H1 (cell line): ENCODE measurements around the gene PCDHGB5. TPM values are rescaled to one million over a fixed set of nuclear protein-coding genes. Genes with fewer than 3 reads are reported as not detected.

Source experiments
- CTCF ChIA-PET: fragments of 300-600 bp; sonication (Branson Sonifier 250); formaldehyde crosslinking; loops from one replicate; lab custom pipeline; 2021; ENCODE audit not compliant: partially characterized antibody; lab: Charles Lee
- POLR2A ChIA-PET: fragments of 300-600 bp; sonication (Branson Sonifier 250); formaldehyde crosslinking; loops from one replicate; lab custom pipeline; 2021; ENCODE audit warnings: inconsistent platforms; ENCODE audit not compliant: partially characterized antibody; lab: Charles Lee
- DNase-seq, 2 experiments: peaks; one replicate each; pipeline versions ENCODE4 v3.0.0 to v3.0.0-alpha.2; 2010 to 2022; ENCODE audit warnings: low spot score in 2 of 2, low read depth in 1 of 2, mixed read lengths in 1 of 2
- FAIRE-seq: peaks from 2 replicates; lab custom pipeline; 2011; peaks lifted over from hg19 to GRCh38; lab: Jason Lieb, UNC
- H2AFZ ChIP-seq: 2 replicates; pipeline ENCODE4 v1.8.1; 2012; ENCODE audit warnings: low read length, inconsistent platforms
- H2AK5ac ChIP-seq: 2 replicates; pipeline ENCODE4 v1.6.1; 2013; ENCODE audit warnings: low read depth, low read length
- H2BK120ac ChIP-seq: replicated peaks from 2 replicates; pipeline ENCODE3; 2013; ENCODE audit warnings: low read depth, low read length, inconsistent platforms
- H2BK12ac ChIP-seq: 2 replicates; pipeline ENCODE4 v1.6.1; 2013; ENCODE audit warnings: low read depth, low read length
- H2BK15ac ChIP-seq: 2 replicates; pipeline ENCODE4 v1.6.1; 2013; ENCODE audit warnings: low read length
- H2BK20ac ChIP-seq: 2 replicates; pipeline ENCODE4 v1.6.1; 2013; ENCODE audit warnings: low read length
- H2BK5ac ChIP-seq: 2 replicates; pipeline ENCODE4 v1.6.1; 2013; ENCODE audit warnings: low read depth, low read length
- H3K14ac ChIP-seq: 2 replicates; pipeline ENCODE4 v1.6.1; 2013; ENCODE audit warnings: inconsistent platforms; ENCODE audit not compliant: insufficient read length
- H3K18ac ChIP-seq: 2 replicates; pipeline ENCODE4 v1.6.1; 2013; ENCODE audit warnings: low read length; ENCODE audit errors: extremely low read depth
- H3K23ac ChIP-seq: 2 replicates; pipeline ENCODE4 v1.6.1; 2013; ENCODE audit warnings: inconsistent platforms; ENCODE audit not compliant: insufficient read length
- H3K23me2 ChIP-seq: 2 replicates; pipeline ENCODE4 v1.6.1; 2013; ENCODE audit warnings: low read depth, low read length
- H3K27ac ChIP-seq: 2 replicates; pipeline ENCODE4 v1.6.1; 2011; ENCODE audit warnings: low read depth, low read length, inconsistent platforms
- H3K27me3 ChIP-seq, 4 experiments: replicated peaks in 1 of 4; 1 replicate in 1 of 4; 2 replicates in 3 of 4; pipeline versions ENCODE4 v1.6.1 to v1.8.1; 2011 to 2013; ENCODE audit warnings: low read length in 3 of 4, mild to moderate bottlenecking in 3 of 4, inconsistent platforms in 2 of 4, mixed read lengths in 2 of 4, moderate library complexity in 1 of 4; ENCODE audit not compliant: control insufficient read depth in 3 of 4, insufficient read depth in 3 of 4; ENCODE audit errors: extremely low read depth in 1 of 4
- H3K36me3 ChIP-seq, 4 experiments: 2 replicates each; pipeline versions ENCODE4 v1.6.1 to v1.8.1; 2011 to 2013; ENCODE audit warnings: mild to moderate bottlenecking in 4 of 4, low read length in 3 of 4, moderate library complexity in 2 of 4, control low read depth in 1 of 4, inconsistent platforms in 1 of 4; ENCODE audit not compliant: insufficient read depth in 4 of 4, control insufficient read depth in 2 of 4
- H3K4ac ChIP-seq: replicated peaks from 2 replicates; pipeline ENCODE3; 2013; ENCODE audit warnings: low read length, low read depth, mixed read lengths, inconsistent platforms; ENCODE audit not compliant: insufficient read length
- H3K4me1 ChIP-seq, 4 experiments: replicated peaks in 1 of 4; 1 replicate in 1 of 4; 2 replicates in 3 of 4; pipeline versions ENCODE4 v1.6.1 to v1.8.1; 2011 to 2013; ENCODE audit warnings: low read length in 3 of 4, inconsistent platforms in 2 of 4, mixed read lengths in 1 of 4; ENCODE audit not compliant: insufficient read depth in 4 of 4, control insufficient read depth in 3 of 4
- H3K4me2 ChIP-seq, 2 experiments: 2 replicates each; pipeline versions ENCODE4 v1.6.1 to v1.8.1; 2011 to 2013; ENCODE audit warnings: low read depth in 2 of 2, low read length in 2 of 2, control low read depth in 1 of 2, inconsistent platforms in 1 of 2, mild to moderate bottlenecking in 1 of 2; ENCODE audit not compliant: insufficient read depth in 1 of 2
- H3K4me3 ChIP-seq, 4 experiments: fragments of 200-600, 300-600 bp in 1 of 4; sonication (generic), shearing (Covaris generic), sonication (Bioruptor Twin) in 1 of 4; 2 replicates each; pipeline versions ENCODE4 v1.5.1 to v1.8.1; 2011 to 2016; ENCODE audit warnings: low read length in 4 of 4, low read depth in 3 of 4, control low read depth in 2 of 4, inconsistent platforms in 2 of 4, mild to moderate bottlenecking in 2 of 4, mixed read lengths in 1 of 4, moderate library complexity in 1 of 4; ENCODE audit not compliant: insufficient read depth in 2 of 4; ENCODE audit errors: extremely low read depth in 1 of 4
- H3K56ac ChIP-seq: replicated peaks from 2 replicates; pipeline ENCODE3; 2013; ENCODE audit warnings: low read depth, mild to moderate bottlenecking, mixed read lengths, low read length, inconsistent platforms; ENCODE audit not compliant: insufficient read length
- H3K79me1 ChIP-seq: 2 replicates; pipeline ENCODE4 v1.6.1; 2013; ENCODE audit warnings: low read depth, low read length, control low read depth
- H3K79me2 ChIP-seq, 2 experiments: 2 replicates each; pipeline versions ENCODE4 v1.6.1 to v1.8.1; 2012 to 2013; ENCODE audit warnings: low read length in 2 of 2, mild to moderate bottlenecking in 2 of 2, inconsistent platforms in 1 of 2; ENCODE audit not compliant: insufficient read depth in 2 of 2, control insufficient read depth in 1 of 2
- H3K9ac ChIP-seq, 4 experiments: replicated peaks in 1 of 4; 1 replicate in 1 of 4; 2 replicates in 3 of 4; pipeline versions ENCODE4 v1.6.1 to v1.8.1; 2011 to 2013; ENCODE audit warnings: low read depth in 3 of 4, low read length in 3 of 4, control low read depth in 2 of 4, mild to moderate bottlenecking in 2 of 4, moderate library complexity in 2 of 4, inconsistent platforms in 1 of 4; ENCODE audit errors: extremely low read depth in 1 of 4
- H3K9me3 ChIP-seq, 2 experiments: 2 replicates each; pipeline versions ENCODE4 v1.6.1 to v1.8.1; 2012 to 2013; ENCODE audit warnings: mild to moderate bottlenecking in 2 of 2, moderate library complexity in 2 of 2, control low read depth in 1 of 2, inconsistent platforms in 1 of 2, low read depth in 1 of 2, low read length in 1 of 2, mixed read lengths in 1 of 2; ENCODE audit not compliant: insufficient read depth in 2 of 2
- H4K20me1 ChIP-seq, 2 experiments: replicated peaks in 1 of 2; 2 replicates each; pipeline versions ENCODE3 to v1.8.1; 2011 to 2013; ENCODE audit warnings: inconsistent platforms in 2 of 2, low read length in 2 of 2, mild to moderate bottlenecking in 1 of 2; ENCODE audit not compliant: insufficient read depth in 2 of 2, control insufficient read depth in 1 of 2
- H4K5ac ChIP-seq: 2 replicates; pipeline ENCODE4 v1.6.1; 2013; ENCODE audit warnings: low read length, low read depth, mixed read lengths, inconsistent platforms; ENCODE audit not compliant: insufficient read length
- H4K8ac ChIP-seq: 2 replicates; pipeline ENCODE4 v1.8.0; 2013; ENCODE audit warnings: mild to moderate bottlenecking, moderate library complexity, low read length, inconsistent platforms; ENCODE audit not compliant: insufficient read depth; ENCODE audit errors: extremely low read depth
- H4K91ac ChIP-seq: replicated peaks from 2 replicates; pipeline ENCODE3; 2013; ENCODE audit warnings: low read length, mixed read lengths, inconsistent platforms; ENCODE audit not compliant: insufficient read length
- CBX8 ChIP-seq: fragments of 300-800, 300-1000 bp; sonication (generic); IDR thresholded peaks from 2 replicates; pipeline ENCODE4 v1.7.1; 2016; ENCODE audit warnings: low read depth, low read length, borderline replicate concordance
- KDM4A ChIP-seq: IDR thresholded peaks from one replicate; pipeline ENCODE4 v1.7.1; 2012; ENCODE audit warnings: low read depth, mild to moderate bottlenecking, moderate library complexity, low read length, inconsistent platforms; ENCODE audit not compliant: severe bottlenecking
- RAD21 ChIP-seq, 2 experiments: IDR thresholded peaks in 1 of 2; conservative IDR thresholded peaks in 1 of 2; 2 replicates each; pipeline ENCODE4 v1.6.1; 2011; ENCODE audit warnings: low read depth in 2 of 2, low read length in 2 of 2, improper control_type of control experiment in 1 of 2, inconsistent platforms in 1 of 2, mild to moderate bottlenecking in 1 of 2, moderate library complexity in 1 of 2
- RNF2 ChIP-seq: fragments of 200-900, 300-1000 bp; sonication (generic); IDR thresholded peaks from 2 replicates; pipeline ENCODE4 v1.7.1; 2016; ENCODE audit warnings: borderline replicate concordance, low read depth, mild to moderate bottlenecking, antibody characterized with exemption, low read length; ENCODE audit not compliant: poor library complexity, severe bottlenecking; ENCODE audit errors: missing control alignments
- YY1 ChIP-seq: IDR thresholded peaks from 2 replicates; pipeline ENCODE4 v1.6.1; 2011; ENCODE audit warnings: low read depth, mild to moderate bottlenecking, low read length
- WGBS, 2 experiments: shearing (Covaris generic) in 1 of 2; methylation state at CpG; one replicate each; pipeline versions ENCODE4 v1.1.6 to v1.1.7; 2013 to 2015; ENCODE audit warnings: low lambda C conversion rate in 2 of 2, mixed read lengths in 2 of 2, inconsistent platforms in 1 of 2, low coverage in 1 of 2, missing lambda C conversion rate in 1 of 2; ENCODE audit not compliant: insufficient replicate concordance in 2 of 2, insufficient coverage in 1 of 2, insufficient read length in 1 of 2; ENCODE audit errors: extremely low coverage in 1 of 2, missing lambda C conversion rate in 1 of 2; 5-methylcytosine and 5-hydroxymethylcytosine counted together
- polyA plus RNA-seq, 7 experiments: library from polyadenylated mRNA; depleted of rRNA in 3 of 7; stranded (reverse) in 5 of 7; unstranded in 2 of 7; fragments of >200 nt in 5 of 7; fragments of 200-250 nt in 2 of 7; gene quantifications; 1 replicate in 5 of 7; 2 replicates in 1 of 7; 4 replicates in 1 of 7; pipeline versions ENCODE4 v1.2.1 to v1.2.3, GENCODE V29; 2011 to 2013; ENCODE audit warnings: missing spikeins in 2 of 7, mixed read lengths in 2 of 7
- total RNA-seq: library from RNA; stranded (reverse); fragmentation: NEBNext Ultra II Directional; extraction: Animal tissue kit (Norgen Biotek cat#: 25700); gene quantifications from 2 replicates; pipeline ENCODE4 v1.2.1, GENCODE V29; 2021

The PCDHGB5 gene
- total and polyA plus RNA-seq, 2 of the 8 experiments (the other 6 are each of a cell fraction or from before 2014, with no cell fraction given) = 1.1 to 2.6 TPM

DNA sequence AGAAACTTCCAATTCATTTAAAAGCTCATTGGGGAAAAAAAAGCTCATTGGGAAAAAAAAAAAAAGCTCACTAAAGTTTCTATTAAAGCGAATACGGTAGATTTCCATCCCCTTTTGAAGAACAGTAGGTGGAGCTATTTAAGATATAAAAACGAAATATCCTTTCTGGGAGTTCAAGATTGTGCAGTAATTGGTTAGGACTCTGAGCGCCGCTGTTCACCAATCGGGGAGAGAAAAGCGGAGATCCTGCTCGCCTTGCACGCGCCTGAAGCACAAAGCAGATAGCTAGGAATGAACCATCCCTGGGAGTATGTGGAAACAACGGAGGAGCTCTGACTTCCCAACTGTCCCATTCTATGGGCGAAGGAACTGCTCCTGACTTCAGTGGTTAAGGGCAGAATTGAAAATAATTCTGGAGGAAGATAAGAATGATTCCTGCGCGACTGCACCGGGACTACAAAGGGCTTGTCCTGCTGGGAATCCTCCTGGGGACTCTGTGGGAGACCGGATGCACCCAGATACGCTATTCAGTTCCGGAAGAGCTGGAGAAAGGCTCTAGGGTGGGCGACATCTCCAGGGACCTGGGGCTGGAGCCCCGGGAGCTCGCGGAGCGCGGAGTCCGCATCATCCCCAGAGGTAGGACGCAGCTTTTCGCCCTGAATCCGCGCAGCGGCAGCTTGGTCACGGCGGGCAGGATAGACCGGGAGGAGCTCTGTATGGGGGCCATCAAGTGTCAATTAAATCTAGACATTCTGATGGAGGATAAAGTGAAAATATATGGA lies 32.8 kb downstream of the PCDHGB5 start, which contains the start of gene PCDHGA12:
PCDHGA12 (plus strand) TSS at position 176 of the 782 bp plus-strand sequence; CDS start at position 429, 253 bp downstream.
- H3K9ac ChIP-seq = no peak within 1 kb of the TSS
- H3K9me3 ChIP-seq = peaks cover 37 to 50% of the 10 kb centered on the region in 2 experiments
- H4K20me1 ChIP-seq = no peaks in the 10 kb centered on the region
- peaks cover 0 to 17% (median under 1%) of the 10 kb centered on the region in 4 experiments; a peak in 3 of 8 replicates for H3K36me3 ChIP-seq
- H2BK15ac ChIP-seq = no peak within 1 kb of the TSS
- no peak within 1 kb of the TSS for H3K4me3 ChIP-seq
- H3K14ac ChIP-seq = no peak within 1 kb of the TSS
- H4K5ac ChIP-seq = no peak within 1 kb of the TSS
- no peak within 1 kb of the TSS for H3K4ac ChIP-seq
- H4K8ac ChIP-seq = no peak within 1 kb of the TSS
- H3K4me2 ChIP-seq = no peak within 1 kb of the TSS
- H3K27ac ChIP-seq = no peak within 1 kb of the TSS
- peaks cover 2% of the 10 kb centered on the region; the same call in 1 of the 2 replicates for H3K79me1 ChIP-seq
- no peak within 1 kb of the TSS for H2BK12ac ChIP-seq
- no peaks in the 10 kb centered on the region for H3K23me2 ChIP-seq
- POLR2A ChIA-PET = interaction anchor here (1.4 kb wide), 1 partner anchor 83 kb away, joined by 4 read pairs; no protein-coding TSS in a partner anchor
- H2AK5ac ChIP-seq = no peak within 1 kb of the TSS
- H3K27me3 ChIP-seq = no peaks in the 10 kb centered on the region
- no peak within 1 kb of the TSS for H2AFZ ChIP-seq
- CTCF ChIA-PET = interaction anchor here (0.8 to 7.0 kb wide), 28 partner anchors 9 to 228 kb away, joined by 3 to 67 read pairs (median 6); partner anchors contain the start of genes PCDHB12, PCDHB14, PCDHB15 and PCDHGA10
- H3K18ac ChIP-seq = no peak within 1 kb of the TSS
- H3K4me1 ChIP-seq = no peaks in the 10 kb centered on the region
- no peak within 1 kb of the TSS for H3K56ac ChIP-seq
- no peak within 1 kb of the TSS for H2BK120ac ChIP-seq
- no peak within 1 kb of the TSS for H2BK20ac ChIP-seq
- WGBS, 2 experiments = 95% methylated on average over 32 of the region's 33 CpGs; no CpG with 5 or more reads in 1 of the 2 experiments
- H3K23ac ChIP-seq = no peak within 1 kb of the TSS
- no peak within 1 kb of the TSS for H4K91ac ChIP-seq
- no peak for DNase-seq
- H2BK5ac ChIP-seq = no peak within 1 kb of the TSS
- no peaks in the 10 kb centered on the region for H3K79me2 ChIP-seq
- FAIRE-seq = no peak
- TF ChIP-seq CBX8 = no peak
- no peak for TF ChIP-seq KDM4A
- TF ChIP-seq RAD21 (IDR thresholded peaks at IDR 0.05 in 1 of 2, conservative IDR thresholded peaks at IDR 0.05 in 1 of 2; ENCODE audit: low read depth in 2 of 2, low read length in 2 of 2) = peak; percentile 18 to 36; a peak in 3 of 4 replicates
- TF ChIP-seq RNF2 = no peak
- no peak for TF ChIP-seq YY1
